NB4 (cell line): Measurements from ENCODE around the gene PYURF.

Experiments used
- MYC ChIP-seq: IDR thresholded peaks from 2 replicates; pipeline ENCODE4 v1.6.1; 2011; ENCODE audit warnings: low read depth, low read length
- POLR2A ChIP-seq: IDR thresholded peaks from 2 replicates; pipeline ENCODE4 v1.6.1; 2011; ENCODE audit warnings: mild to moderate bottlenecking; ENCODE audit not compliant: insufficient read length; ENCODE audit errors: extremely low read depth
- TF ChIP-seq, protein P1 (sequence below): IDR thresholded peaks from one replicate; pipeline ENCODE4 v1.5.1; 2012; ENCODE audit warnings: low read depth, low read length

DNA sequence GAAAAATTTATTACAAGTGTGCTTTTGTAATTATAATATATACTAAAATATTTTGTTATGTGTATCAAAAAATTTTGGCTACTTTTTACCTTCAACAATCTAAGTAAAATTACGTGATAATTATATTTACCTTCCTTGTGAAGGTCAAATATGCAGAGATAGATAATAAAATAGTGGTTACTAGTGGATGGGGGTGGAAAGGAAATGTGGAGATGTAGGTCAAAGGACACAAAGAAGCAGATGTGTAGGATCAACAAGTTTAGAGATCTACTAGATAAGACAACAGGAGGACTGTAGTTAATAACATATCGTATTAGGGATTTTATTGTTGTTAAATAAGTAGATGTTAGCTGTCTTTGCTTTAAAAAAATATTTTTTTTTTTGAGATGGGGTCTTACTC lies 45.3 kb downstream of the PYURF start:
- TF ChIP-seq, protein P1, sequence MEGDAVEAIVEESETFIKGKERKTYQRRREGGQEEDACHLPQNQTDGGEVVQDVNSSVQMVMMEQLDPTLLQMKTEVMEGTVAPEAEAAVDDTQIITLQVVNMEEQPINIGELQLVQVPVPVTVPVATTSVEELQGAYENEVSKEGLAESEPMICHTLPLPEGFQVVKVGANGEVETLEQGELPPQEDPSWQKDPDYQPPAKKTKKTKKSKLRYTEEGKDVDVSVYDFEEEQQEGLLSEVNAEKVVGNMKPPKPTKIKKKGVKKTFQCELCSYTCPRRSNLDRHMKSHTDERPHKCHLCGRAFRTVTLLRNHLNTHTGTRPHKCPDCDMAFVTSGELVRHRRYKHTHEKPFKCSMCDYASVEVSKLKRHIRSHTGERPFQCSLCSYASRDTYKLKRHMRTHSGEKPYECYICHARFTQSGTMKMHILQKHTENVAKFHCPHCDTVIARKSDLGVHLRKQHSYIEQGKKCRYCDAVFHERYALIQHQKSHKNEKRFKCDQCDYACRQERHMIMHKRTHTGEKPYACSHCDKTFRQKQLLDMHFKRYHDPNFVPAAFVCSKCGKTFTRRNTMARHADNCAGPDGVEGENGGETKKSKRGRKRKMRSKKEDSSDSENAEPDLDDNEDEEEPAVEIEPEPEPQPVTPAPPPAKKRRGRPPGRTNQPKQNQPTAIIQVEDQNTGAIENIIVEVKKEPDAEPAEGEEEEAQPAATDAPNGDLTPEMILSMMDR: no peak
- TF ChIP-seq POLR2A (no peak), MYC (no peak)
